ENCODE data around the gene ANKRD16.
A peak's percentile ranks its signal among the peaks of the same experiment; 100 is the strongest.
"Not testable (repeated sequence)": the region's sequence is repeated elsewhere in the genome, so short reads cannot be mapped to it uniquely, and the experiment has no call there.

Gene ANKRD16

GRCh38 chr10:5876181-5876768 lies 13.4 kb downstream of the ANKRD16 start:
- no peak for DNase-seq (ENCODE audit: low spot score)

GRCh38 chr10:5873515-5873995 lies 16.1 kb downstream of the ANKRD16 start:
- peak; percentile 93 for DNase-seq (ENCODE audit: low spot score)

GRCh38 chr10:5871596-5871995 lies 18.1 kb downstream of the ANKRD16 start:
- no peak for DNase-seq (ENCODE audit: low spot score)

GRCh38 chr10:5869156-5869555 lies 20.5 kb downstream of the ANKRD16 start:
- no peak for DNase-seq (ENCODE audit: low spot score)

GRCh38 chr10:5868383-5868782 lies 21.3 kb downstream of the ANKRD16 start:
- not testable (repeated sequence) for DNase-seq (ENCODE audit: low spot score)

- not testable (repeated sequence) for DNase-seq (ENCODE audit: low spot score)
Observed at GRCh38 chr10:5867091-5867615, 22.5 kb downstream of the ANKRD16 start.

- not testable (repeated sequence) for DNase-seq (ENCODE audit: low spot score)
Observed at GRCh38 chr10:5866451-5867081, 23.1 kb downstream of the ANKRD16 start.

- DNase-seq (ENCODE audit: low spot score) = not testable (repeated sequence)
Observed at GRCh38 chr10:5862981-5863685, 26.6 kb downstream of the ANKRD16 start.

GRCh38 chr10:5862360-5862961 lies 27.2 kb downstream of the ANKRD16 start:
- DNase-seq (ENCODE audit: low spot score) = no peak

- peak; percentile 39 for DNase-seq (ENCODE audit: low spot score)
Observed at GRCh38 chr10:5860066-5860465, 29.6 kb downstream of the ANKRD16 start.

- peak; percentile 97 for DNase-seq (ENCODE audit: low spot score)
Observed at GRCh38 chr10:5858811-5859210, 30.9 kb downstream of the ANKRD16 start.

- DNase-seq (ENCODE audit: low spot score) = no peak
Observed at GRCh38 chr10:5856701-5857004, 33.0 kb downstream of the ANKRD16 start.

- no peak for DNase-seq (ENCODE audit: low spot score)
Observed at GRCh38 chr10:5855979-5856700, 33.6 kb downstream of the ANKRD16 start.

GRCh38 chr10:5854131-5854475 lies 35.6 kb downstream of the ANKRD16 start:
- DNase-seq (ENCODE audit: low spot score) = no peak

- not testable (repeated sequence) for DNase-seq (ENCODE audit: low spot score)
Observed at GRCh38 chr10:5846667-5847066, 43.0 kb downstream of the ANKRD16 start.

- DNase-seq (ENCODE audit: low spot score) = no peak
Observed at GRCh38 chr10:5844345-5845055, 45.2 kb downstream of the ANKRD16 start.

- no peak for DNase-seq (ENCODE audit: low spot score)
Observed at GRCh38 chr10:5843686-5844344, 45.9 kb downstream of the ANKRD16 start.

GRCh38 chr10:5841965-5842364 lies 47.7 kb downstream of the ANKRD16 start:
- DNase-seq (ENCODE audit: low spot score) = no peak

- DNase-seq (ENCODE audit: low spot score) = peak; percentile 88
Observed at GRCh38 chr10:5840314-5841307, 49.1 kb downstream of the ANKRD16 start.

GRCh38 chr10:5836181-5836580 lies 53.5 kb downstream of the ANKRD16 start:
- DNase-seq (ENCODE audit: low spot score) = not testable (repeated sequence)
